GM23338 (cell line): Measurements from ENCODE around the gene IRAK2.

Source experiments
- CREB1 ChIP-seq: fragments of 250-450 bp; sonication (Bioruptor Pico); IDR thresholded peaks from 2 replicates; pipeline ENCODE4 v1.5.0; 2020; ENCODE audit warnings: low read depth, mild to moderate bottlenecking, moderate library complexity
- CTCF ChIP-seq, 2 experiments: fragments of 200-600 bp in 1 of 2; sonication (generic) in 1 of 2; conservative IDR thresholded peaks; 2 replicates each; pipeline versions ENCODE4 v1.5.1 to v1.6.1; 2016 to 2017; ENCODE audit warnings: antibody characterized with exemption in 2 of 2, low read depth in 2 of 2, mild to moderate bottlenecking in 2 of 2, moderate library complexity in 1 of 2
- ETS1 ChIP-seq: IDR thresholded peaks from 2 replicates; pipeline ENCODE4 v1.6.1; 2016; ENCODE audit warnings: antibody characterized with exemption
- EZH2 ChIP-seq: fragments of 200-600 bp; sonication (generic); IDR thresholded peaks from one replicate; pipeline ENCODE4 v1.8.0; 2017; ENCODE audit warnings: antibody characterized with exemption, mild to moderate bottlenecking, low read depth; ENCODE audit not compliant: unreplicated experiment
- EZH2phosphoT487 ChIP-seq: fragments of 200-600 bp; sonication (generic); IDR thresholded peaks from one replicate; pipeline ENCODE4 v1.8.1; 2018; ENCODE audit warnings: antibody characterized with exemption; ENCODE audit not compliant: unreplicated experiment
- JUNB ChIP-seq: IDR thresholded peaks from one replicate; pipeline ENCODE4 v1.6.1; 2016; ENCODE audit warnings: antibody characterized with exemption; ENCODE audit not compliant: unreplicated experiment
- NANOG ChIP-seq: IDR thresholded peaks from 2 replicates; pipeline ENCODE4 v1.6.1; 2016; ENCODE audit warnings: antibody characterized with exemption, borderline replicate concordance
- POLR2AphosphoS5 ChIP-seq: IDR thresholded peaks from 2 replicates; pipeline ENCODE4 v1.6.1; 2016; ENCODE audit warnings: antibody characterized with exemption, low read depth
- REST ChIP-seq: IDR thresholded peaks from one replicate; pipeline ENCODE4 v1.6.1; 2018; ENCODE audit warnings: antibody characterized with exemption; ENCODE audit not compliant: unreplicated experiment
- STAT1 ChIP-seq: IDR thresholded peaks from one replicate; pipeline ENCODE4 v1.6.1; 2016; ENCODE audit warnings: antibody characterized with exemption; ENCODE audit not compliant: unreplicated experiment
- ZNF114 ChIP-seq: fragments of 250-450 bp; sonication (Bioruptor Pico); IDR thresholded peaks from 2 replicates; pipeline ENCODE4 v1.5.0; 2020; ENCODE audit warnings: mild to moderate bottlenecking, moderate library complexity
- ZNF331 ChIP-seq: fragments of 250-450 bp; sonication (Bioruptor Pico); IDR thresholded peaks from 2 replicates; pipeline ENCODE4 v1.5.0; 2020; ENCODE audit warnings: low read depth, mild to moderate bottlenecking, moderate library complexity

GRCh38 chr3:10160346-10160745 is 4.4 kb upstream of the IRAK2 start:
- TF ChIP-seq CTCF (conservative IDR thresholded peaks at IDR 0.05; ENCODE audit: low read depth in 2 of 2), result no peak
- no peak for TF ChIP-seq JUNB
- no peak for TF ChIP-seq EZH2
- TF ChIP-seq POLR2AphosphoS5, result no peak
- TF ChIP-seq CREB1 (CRISPR knock-in tag), result no peak
- no peak for TF ChIP-seq REST
- TF ChIP-seq ETS1, result no peak
- no peak for TF ChIP-seq ZNF331 (CRISPR knock-in tag)
- TF ChIP-seq EZH2phosphoT487, result no peak
- no peak for TF ChIP-seq ZNF114
- TF ChIP-seq STAT1, result no peak
- no peak for TF ChIP-seq NANOG
